Measurements from ENCODE around the gene UST. TPM values are rescaled to one million over a fixed set of nuclear protein-coding genes. Genes with fewer than 3 reads are reported as not detected.

The UST gene
- total RNA-seq, 1 donor from 2014 or later: 23.2 TPM

- H3K27me3 Mint-ChIP-seq (ENCODE audit: unreplicated experiment): peaks cover 1% of the 10 kb centered on the region
- H3K27ac Mint-ChIP-seq (ENCODE audit: unreplicated experiment): no peak overlapping the region
- no peak overlapping the region for H3K4me3 Mint-ChIP-seq (ENCODE audit: unreplicated experiment)
- no peak for DNase-seq (ENCODE audit: low spot score)
- peaks cover 2% of the 10 kb centered on the region for H3K36me3 Mint-ChIP-seq (ENCODE audit: low read depth, unreplicated experiment)
- H3K9me3 Mint-ChIP-seq (ENCODE audit: unreplicated experiment): no peaks in the 10 kb centered on the region
- no peaks in the 10 kb centered on the region for H3K4me1 Mint-ChIP-seq (ENCODE audit: unreplicated experiment)
- no peak for TF ChIP-seq CTCF (IDR thresholded peaks at IDR 0.05; ENCODE audit: unreplicated experiment)
Measured at GRCh38 chr6:149031201-149031858, 284.5 kb downstream of the UST start.

- Mint-ChIP-seq H3K27me3 (ENCODE audit: unreplicated experiment) (peaks cover 1% of the 10 kb centered on the region), H3K27ac (ENCODE audit: unreplicated experiment) (no peak overlapping the region), H3K36me3 (ENCODE audit: low read depth, unreplicated experiment) (no peaks in the 10 kb centered on the region), H3K9me3 (ENCODE audit: unreplicated experiment) (no peaks in the 10 kb centered on the region), H3K4me3 (ENCODE audit: unreplicated experiment) (no peak overlapping the region), H3K4me1 (ENCODE audit: unreplicated experiment) (peaks cover 6% of the 10 kb centered on the region)
- no peak for DNase-seq (ENCODE audit: low spot score)
- no peak for TF ChIP-seq CTCF (IDR thresholded peaks at IDR 0.05; ENCODE audit: unreplicated experiment)
Measured at GRCh38 chr6:149031859-149032598, 285.2 kb downstream of the UST start.

GRCh38 chr6:149032599-149033405, 286.0 kb downstream of the UST start:
- Mint-ChIP-seq H3K27ac (ENCODE audit: unreplicated experiment) (no peak overlapping the region), H3K4me1 (ENCODE audit: unreplicated experiment) (peaks cover 8% of the 10 kb centered on the region), H3K36me3 (ENCODE audit: low read depth, unreplicated experiment) (no peaks in the 10 kb centered on the region), H3K9me3 (ENCODE audit: unreplicated experiment) (no peaks in the 10 kb centered on the region), H3K27me3 (ENCODE audit: unreplicated experiment) (peaks cover 1% of the 10 kb centered on the region), H3K4me3 (ENCODE audit: unreplicated experiment) (no peak overlapping the region)
- DNase-seq (ENCODE audit: low spot score): no peak
- TF ChIP-seq CTCF (IDR thresholded peaks at IDR 0.05; ENCODE audit: unreplicated experiment): no peak

- Mint-ChIP-seq H3K36me3 (ENCODE audit: low read depth, unreplicated experiment) (no peaks in the 10 kb centered on the region), H3K27ac (ENCODE audit: unreplicated experiment) (no peak overlapping the region), H3K9me3 (ENCODE audit: unreplicated experiment) (no peaks in the 10 kb centered on the region), H3K4me1 (ENCODE audit: unreplicated experiment) (peaks cover 8% of the 10 kb centered on the region), H3K27me3 (ENCODE audit: unreplicated experiment) (peaks cover 1% of the 10 kb centered on the region), H3K4me3 (ENCODE audit: unreplicated experiment) (no peak overlapping the region)
- TF ChIP-seq CTCF (IDR thresholded peaks at IDR 0.05; ENCODE audit: unreplicated experiment): no peak
- no peak for DNase-seq (ENCODE audit: low spot score)
Measured at GRCh38 chr6:149033454-149033853, 286.6 kb downstream of the UST start.
